Stimulated activated CD4-positive, alpha-beta T cell treated with anti-CD3 and anti-CD28 coated beads, Interleukin-2, amount 100 ng/mL, for 48 hours (primary cell): ENCODE measurements around the gene ABHD16B.

Experiments used
- DNase-seq, 2 donors: peaks; one replicate each; pipeline ENCODE4 v3.0.0-alpha.2; 2020

Gene ABHD16B

GRCh38 chr20:63881451-63882226 is 20.3 kb downstream of the ABHD16B start:
- DNase-seq = no peak

- DNase-seq = no peak
Observed at GRCh38 chr20:63882257-63883200, 21.2 kb downstream of the ABHD16B start.

- no peak for DNase-seq
Observed at GRCh38 chr20:63883201-63883593, 21.9 kb downstream of the ABHD16B start.

GRCh38 chr20:63884506-63885263 is 23.4 kb downstream of the ABHD16B start:
- DNase-seq = no peak

GRCh38 chr20:63885264-63886053 is 24.2 kb downstream of the ABHD16B start:
- DNase-seq = no peak

GRCh38 chr20:63886054-63886419 is 24.7 kb downstream of the ABHD16B start:
- no peak for DNase-seq

- DNase-seq = no peak
Observed at GRCh38 chr20:63886921-63887320, 25.6 kb downstream of the ABHD16B start.

GRCh38 chr20:63889241-63890200 is 28.2 kb downstream of the ABHD16B start:
- DNase-seq = no peak

GRCh38 chr20:63890201-63890576 is 28.9 kb downstream of the ABHD16B start:
- DNase-seq = no peak

- no peak for DNase-seq
Observed at GRCh38 chr20:63890616-63891015, 29.3 kb downstream of the ABHD16B start.

- no peak for DNase-seq
Observed at GRCh38 chr20:63891061-63892002, 30.0 kb downstream of the ABHD16B start.

GRCh38 chr20:63892402-63892801 is 31.1 kb downstream of the ABHD16B start:
- no peak for DNase-seq

- DNase-seq = no peak
Observed at GRCh38 chr20:63893999-63894357, 32.7 kb downstream of the ABHD16B start.

GRCh38 chr20:63894358-63895201 is 33.3 kb downstream of the ABHD16B start, which contains the start of gene DNAJC5:
TSS of gene DNAJC5 (plus strand) at chr20:63895126. CDS start at chr20:63928346, 33,220 bp downstream.
- DNase-seq = peak; percentile 94 to 95

GRCh38 chr20:63895202-63895951 is 34.1 kb downstream of the ABHD16B start:
- DNase-seq = no peak

GRCh38 chr20:63895952-63896263 is 34.6 kb downstream of the ABHD16B start:
- no peak for DNase-seq

- DNase-seq = peak in 1 of 2 donors; percentile 19
Observed at GRCh38 chr20:63896264-63897105, 35.2 kb downstream of the ABHD16B start.
